ENCODE results near the gene RGS3.

- TF ChIP-seq ELK1 (IDR thresholded peaks at IDR 0.05; ENCODE audit: low read depth, low read length): no peak
- no peak for TF ChIP-seq POLR2A (IDR thresholded peaks at IDR 0.05; ENCODE audit: low read length)
- TF ChIP-seq NR3C1 (IDR thresholded peaks at IDR 0.05): no peak
- no peak for TF ChIP-seq RFX5 (IDR thresholded peaks at IDR 0.05)
- no peak for TF ChIP-seq GATA3 (IDR thresholded peaks at IDR 0.05; ENCODE audit: borderline replicate concordance)
- no peak for TF ChIP-seq CTCF (IDR thresholded peaks at IDR 0.05)
- TF ChIP-seq MYC (IDR thresholded peaks at IDR 0.05; ENCODE audit: borderline replicate concordance, low read length): no peak
- TF ChIP-seq RAD21 (conservative IDR thresholded peaks at IDR 0.05 in 1 of 2, IDR thresholded peaks at IDR 0.05 in 1 of 2): no peak
- no peak for TF ChIP-seq RNF2 (IDR thresholded peaks at IDR 0.05; ENCODE audit: borderline replicate concordance, low read depth)
- TF ChIP-seq USF2 (IDR thresholded peaks at IDR 0.05): no peak
- no peak for TF ChIP-seq CEBPB (IDR thresholded peaks at IDR 0.05)
These were observed 32.3 kb upstream of the RGS3 start for GRCh38 chr9:113431191-113431590.

All from A549 (cell line).